Endothelial cell of umbilical vein (primary cell): Measurements from ENCODE around the gene TTI1. TPM values are rescaled to one million over a fixed set of nuclear protein-coding genes. Genes with fewer than 3 reads are reported as not detected.
A peak's percentile ranks its signal among the peaks of the same experiment; 100 is the strongest.

Source experiments
- BruUV-seq: library from RNA; stranded (reverse); fragments of 400-500 nt; replicated peaks from 2 replicates; lab custom pipeline; 2021; lab: Mats Ljungman, UMichigan
- CTCF ChIA-PET: fragments of 300-600, 350-600 bp; sonication (Branson Sonifier 250); formaldehyde crosslinking; loops from one replicate; lab custom pipeline; 2021; ENCODE audit warnings: antibody characterized with exemption, inconsistent platforms; lab: Charles Lee
- POLR2A ChIA-PET: fragments of 300-600, 350-600 bp; sonication (Branson Sonifier 250); formaldehyde crosslinking; loops from one replicate; lab custom pipeline; 2021; ENCODE audit warnings: antibody characterized with exemption, inconsistent platforms; lab: Charles Lee
- DNase-seq: peaks from one replicate; pipeline ENCODE4 v3.0.0-alpha.2; 2011; ENCODE audit warnings: low read depth, low spot score
- FAIRE-seq: peaks from 2 replicates; lab custom pipeline; 2011; peaks lifted over from hg19 to GRCh38; lab: Jason Lieb, UNC
- H2AFZ ChIP-seq: 2 replicates; pipeline ENCODE4 v1.6.0; 2012; ENCODE audit warnings: low read depth, low read length, control low read depth, inconsistent platforms
- H3K27ac ChIP-seq: 2 replicates; pipeline ENCODE4 v1.5.1; 2011; ENCODE audit warnings: low read depth, mild to moderate bottlenecking, control low read depth, low read length, moderate library complexity; ENCODE audit not compliant: insufficient read depth
- H3K27me3 ChIP-seq, 2 experiments: 2 replicates each; pipeline versions ENCODE4 v1.6.0 to v1.6.1; 2011; ENCODE audit warnings: low read length in 2 of 2, mixed read lengths in 1 of 2; ENCODE audit not compliant: control insufficient read depth in 2 of 2, insufficient read depth in 2 of 2
- H3K36me3 ChIP-seq, 2 experiments: 2 replicates in 1 of 2; 3 replicates in 1 of 2; pipeline ENCODE4 v1.5.1; 2011; ENCODE audit warnings: low read length in 2 of 2, mild to moderate bottlenecking in 1 of 2, moderate library complexity in 1 of 2; ENCODE audit not compliant: control insufficient read depth in 2 of 2, insufficient read depth in 2 of 2; ENCODE audit errors: extremely low read depth in 1 of 2
- H3K4me1 ChIP-seq: 3 replicates; pipeline ENCODE4 v1.5.1; 2011; ENCODE audit warnings: mild to moderate bottlenecking, low read length; ENCODE audit not compliant: control insufficient read depth, insufficient read depth; ENCODE audit errors: extremely low read depth
- H3K4me2 ChIP-seq: 2 replicates; pipeline ENCODE4 v1.6.1; 2011; ENCODE audit warnings: low read length, control low read depth, mixed read lengths; ENCODE audit not compliant: insufficient read depth
- H3K4me3 ChIP-seq, 3 experiments: fragments of 200-600 bp in 1 of 3; sonication (generic), shearing (Covaris generic) in 1 of 3; replicated peaks in 1 of 3; 2 replicates each; pipeline ENCODE4 v1.5.1; 2011 to 2016; ENCODE audit warnings: control low read depth in 3 of 3, low read length in 3 of 3, mild to moderate bottlenecking in 2 of 3, inconsistent platforms in 1 of 3, low read depth in 1 of 3, moderate library complexity in 1 of 3; ENCODE audit not compliant: insufficient read depth in 1 of 3
- H3K79me2 ChIP-seq: 2 replicates; pipeline ENCODE4 v1.6.0; 2012; ENCODE audit warnings: low read length, inconsistent platforms; ENCODE audit not compliant: control insufficient read depth, insufficient read depth
- H3K9ac ChIP-seq: replicated peaks from 2 replicates; pipeline ENCODE3; 2011; ENCODE audit warnings: low read length, control low read depth; ENCODE audit not compliant: insufficient read depth; ENCODE audit errors: extremely low read depth
- H3K9me1 ChIP-seq: replicated peaks from 3 replicates; pipeline ENCODE4 v1.6.0; 2011; ENCODE audit warnings: mild to moderate bottlenecking, low read length; ENCODE audit not compliant: control insufficient read depth, insufficient read depth; ENCODE audit errors: extremely low read depth
- H3K9me3 ChIP-seq: replicated peaks from 2 replicates; pipeline ENCODE4 v1.5.1; 2012; ENCODE audit warnings: low read length, inconsistent platforms; ENCODE audit not compliant: control insufficient read depth, insufficient read depth
- H4K20me1 ChIP-seq: replicated peaks from 2 replicates; pipeline ENCODE3; 2011; ENCODE audit warnings: mild to moderate bottlenecking, low read length; ENCODE audit not compliant: control insufficient read depth, insufficient read depth; ENCODE audit errors: extremely low read depth
- CTCF ChIP-seq, 2 donors: IDR thresholded peaks; 1 replicate in 1 of 2; 2 replicates in 1 of 2; pipeline ENCODE4 v1.5.1; 2011; ENCODE audit warnings: low read length in 2 of 2, mild to moderate bottlenecking in 2 of 2, moderate library complexity in 2 of 2, control low read depth in 1 of 2, inconsistent platforms in 1 of 2, low read depth in 1 of 2; ENCODE audit not compliant: insufficient read depth in 1 of 2; ENCODE audit errors: extremely low read depth in 1 of 2
- EZH2 ChIP-seq: IDR thresholded peaks from 2 replicates; pipeline ENCODE4 v1.6.1; 2012; ENCODE audit warnings: borderline replicate concordance, low read depth, mild to moderate bottlenecking, moderate library complexity, low read length, inconsistent platforms; ENCODE audit not compliant: severe bottlenecking
- GATA2 ChIP-seq: IDR thresholded peaks from 2 replicates; pipeline ENCODE4 v1.7.0; 2011; ENCODE audit warnings: low read depth, mild to moderate bottlenecking, moderate library complexity, mixed read lengths, low read length; ENCODE audit not compliant: insufficient read length, insufficient read depth
- JUN ChIP-seq: IDR thresholded peaks from 2 replicates; pipeline ENCODE4 v1.6.1; 2011; ENCODE audit warnings: borderline replicate concordance, low read depth; ENCODE audit not compliant: insufficient read length, insufficient read depth
- MAX ChIP-seq: IDR thresholded peaks from 2 replicates; pipeline ENCODE4 v1.6.1; 2011; ENCODE audit not compliant: insufficient read depth, insufficient read length
- MYC ChIP-seq: IDR thresholded peaks from one replicate; pipeline ENCODE4 v1.6.1; 2011; ENCODE audit warnings: mild to moderate bottlenecking, low read depth, low read length
- POLR2A ChIP-seq: IDR thresholded peaks from 2 replicates; pipeline ENCODE4 v1.6.1; 2012; ENCODE audit warnings: low read depth, mild to moderate bottlenecking, control low read depth, low read length
- POLR2AphosphoS5 ChIP-seq: IDR thresholded peaks from 2 replicates; pipeline ENCODE4 v1.6.1; 2012; ENCODE audit warnings: low read depth, mild to moderate bottlenecking, control low read depth, low read length, moderate library complexity; ENCODE audit not compliant: insufficient read depth
- dilution Hi-C: fragments of 300-500 bp; cut with MboI; formaldehyde crosslinking; loops from one replicate; pipeline ENCODE4 v1.15.0; 2019; ENCODE audit warnings: low sequenced_read_pairs; ENCODE audit not compliant: extremely low pct_ligation_motif_present
- intact Hi-C: fragments of 100-400 bp; cut with micrococcal nuclease; formaldehyde crosslinking; loops from one replicate; pipeline ENCODE4 v1.10.0; 2022
- polyA plus RNA-seq, 4 experiments: library from polyadenylated mRNA; depleted of rRNA in 3 of 4; stranded (reverse) in 3 of 4; unstranded in 1 of 4; fragments of >200 nt; gene quantifications; 2 replicates each; pipeline versions ENCODE4 v1.2.1 to v1.2.3, GENCODE V29; 2011 to 2012; ENCODE audit warnings: missing spikeins in 1 of 4
- total RNA-seq: library from RNA; stranded (reverse); gene quantifications from 2 replicates; pipeline ENCODE4 v1.2.3, GENCODE V29; 2021

The TTI1 gene
- total and polyA plus RNA-seq, 2 donors (not counting 3 experiments of a cell fraction or from before 2014, with no cell fraction given), result 13.2 to 23.2 TPM

GRCh38 chr20:38023181-38024001 lies 9.9 kb downstream of the TTI1 start:
- Histone ChIP-seq H3K4me2 (peak overlapping the region; percentile 40), H3K79me2 (peaks cover 67% of the 10 kb centered on the region), H3K4me1 (peaks cover 15% of the 10 kb centered on the region), H3K9me3 (no peaks in the 10 kb centered on the region), H3K9me1 (no peaks in the 10 kb centered on the region), H3K27ac (peak overlapping the region; percentile 63), H3K9ac (no peak overlapping the region), H3K36me3 (peaks cover 3% of the 10 kb centered on the region in 2 experiments), H2AFZ (peak overlapping the region; percentile 52), H4K20me1 (no peaks in the 10 kb centered on the region), H3K4me3 (no peak overlapping the region), H3K27me3 (no peaks in the 10 kb centered on the region)
- FAIRE-seq (peak; percentile 52), DNase-seq (peak; percentile 80)
- intact Hi-C loops, result no loop called here
- ChIA-PET POLR2A (no interaction called here), CTCF (interaction anchor here (0.7 to 1.7 kb wide), 8 partner anchors 10 to 198 kb away, joined by 3 to 6 read pairs (median 4); partner anchors contain the start of gene TTI1)
- dilution Hi-C loops, result no loop called here
- BruUV-seq, result TSS peak; percentile 26
- peak; percentile 22 for TF ChIP-seq JUN
- TF ChIP-seq MAX, result no peak
- peak; percentile 57 for TF ChIP-seq POLR2AphosphoS5

GRCh38 chr20:38021087-38021772 lies 12.0 kb downstream of the TTI1 start:
- Histone ChIP-seq H4K20me1 (no peaks in the 10 kb centered on the region), H3K4me3 (no peak overlapping the region), H3K4me2 (no peak overlapping the region), H3K36me3 (peaks cover 8 to 9% of the 10 kb centered on the region in 2 experiments), H3K9ac (no peak overlapping the region), H3K79me2 (peaks cover 50% of the 10 kb centered on the region), H3K27me3 (no peaks in the 10 kb centered on the region), H3K9me1 (no peaks in the 10 kb centered on the region), H3K9me3 (peaks cover 4% of the 10 kb centered on the region), H2AFZ (no peak overlapping the region), H3K27ac (no peak overlapping the region), H3K4me1 (peaks cover 15% of the 10 kb centered on the region)
- ChIA-PET CTCF (interaction anchor here (1.0 to 1.1 kb wide), 2 partner anchors 27 to 31 kb away, joined by 3 read pairs; no protein-coding TSS in a partner anchor), POLR2A (no interaction called here)
- DNase-seq (no peak), FAIRE-seq (no peak)
- intact Hi-C loops, result no loop called here
- no TSS peak for BruUV-seq
- TF ChIP-seq GATA2 (no peak), MYC (no peak), EZH2 (no peak), CTCF (IDR thresholded peaks at IDR 0.05; ENCODE audit: extremely low read depth in 1 of 2, insufficient read depth in 1 of 2, low read depth in 1 of 2, low read length in 2 of 2) (no peak), MAX (no peak), JUN (no peak), POLR2A (no peak), POLR2AphosphoS5 (no peak)
- dilution Hi-C loops, result no loop called here
